NCI-H82 treated with DMSO at 0.1 percent for 48 hours (cell line): Measurements from ENCODE around the gene CENPN.

Source experiments
- DNase-seq: peaks from one replicate; lab custom pipeline; 2025; ENCODE audit not compliant: unreplicated experiment; lab: John Stamatoyannopoulos, UW

Gene CENPN, protein sequence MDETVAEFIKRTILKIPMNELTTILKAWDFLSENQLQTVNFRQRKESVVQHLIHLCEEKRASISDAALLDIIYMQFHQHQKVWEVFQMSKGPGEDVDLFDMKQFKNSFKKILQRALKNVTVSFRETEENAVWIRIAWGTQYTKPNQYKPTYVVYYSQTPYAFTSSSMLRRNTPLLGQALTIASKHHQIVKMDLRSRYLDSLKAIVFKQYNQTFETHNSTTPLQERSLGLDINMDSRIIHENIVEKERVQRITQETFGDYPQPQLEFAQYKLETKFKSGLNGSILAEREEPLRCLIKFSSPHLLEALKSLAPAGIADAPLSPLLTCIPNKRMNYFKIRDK

GRCh38 chr16:81006813-81007695 is at the start of gene CENPN, which contains the start of gene CMC2:
Gene CENPN, plus strand, starts transcription at chr16:81007214. Its CDS starts 4,726 bp downstream, at chr16:81011940.
Gene CMC2, minus strand, starts transcription at chr16:81006885. Its CDS starts 9,491 bp downstream, at chr16:80997394.
- peak; percentile 84 for DNase-seq

DNA sequence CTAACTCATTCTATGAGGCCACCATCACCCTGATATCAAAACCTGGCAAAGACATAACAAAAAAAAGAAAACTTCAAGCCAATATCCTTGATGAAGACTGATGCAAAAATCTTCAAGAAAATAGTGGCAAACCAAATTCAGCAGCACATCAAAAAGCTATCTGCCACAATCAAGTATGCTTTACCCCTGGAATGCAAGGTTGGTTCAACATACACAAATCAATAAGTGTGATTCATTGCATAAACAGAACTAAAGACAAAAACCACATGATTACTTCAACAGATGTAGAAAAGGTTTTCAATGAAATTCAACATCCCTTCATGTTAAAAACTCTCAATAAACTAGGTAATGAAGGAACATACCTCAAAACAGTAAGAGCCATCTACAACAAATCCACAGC is 48.7 kb upstream of the CENPN start:
- no peak for DNase-seq

DNA sequence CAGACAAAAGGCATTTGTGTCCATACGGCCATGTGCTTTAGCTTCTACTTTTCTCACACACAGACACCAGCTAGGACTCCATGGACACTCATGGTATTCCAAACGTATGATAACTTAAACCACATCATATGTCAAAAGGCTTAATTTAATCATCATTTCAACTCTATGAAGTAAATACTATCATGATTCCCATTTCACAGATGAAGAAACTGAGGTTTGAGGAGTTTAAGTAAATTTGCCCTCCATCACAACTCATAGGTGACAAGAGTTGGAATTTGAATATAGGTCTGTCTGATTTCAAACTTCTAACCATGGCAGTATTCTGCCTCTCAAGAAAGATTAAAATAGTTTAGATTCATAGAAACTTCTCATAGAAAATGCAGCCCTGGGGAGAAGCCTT is 44.1 kb upstream of the CENPN start:
- no peak for DNase-seq

DNA sequence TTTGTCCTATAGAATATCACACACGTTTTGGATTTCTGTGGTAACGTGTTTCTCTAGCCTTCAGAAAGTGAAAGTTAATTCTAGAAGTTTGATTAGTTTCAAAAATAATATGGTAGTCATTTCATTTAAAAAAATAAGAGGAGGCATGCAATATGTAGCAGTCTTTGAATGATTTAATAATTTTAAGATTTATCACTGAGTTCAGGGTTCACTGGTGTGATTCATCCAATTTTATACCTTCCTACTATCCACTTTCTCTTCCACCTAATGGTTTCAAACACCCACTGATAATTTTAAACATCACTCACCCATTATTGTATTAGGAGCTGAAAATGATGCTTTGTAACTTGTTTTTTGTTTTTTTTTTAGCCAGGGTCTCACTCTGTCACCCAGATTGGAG is 42.7 kb upstream of the CENPN start:
- no peak for DNase-seq

- no peak for DNase-seq
Observed at GRCh38 chr16:80966617-80967016, 40.4 kb upstream of the CENPN start.

DNA sequence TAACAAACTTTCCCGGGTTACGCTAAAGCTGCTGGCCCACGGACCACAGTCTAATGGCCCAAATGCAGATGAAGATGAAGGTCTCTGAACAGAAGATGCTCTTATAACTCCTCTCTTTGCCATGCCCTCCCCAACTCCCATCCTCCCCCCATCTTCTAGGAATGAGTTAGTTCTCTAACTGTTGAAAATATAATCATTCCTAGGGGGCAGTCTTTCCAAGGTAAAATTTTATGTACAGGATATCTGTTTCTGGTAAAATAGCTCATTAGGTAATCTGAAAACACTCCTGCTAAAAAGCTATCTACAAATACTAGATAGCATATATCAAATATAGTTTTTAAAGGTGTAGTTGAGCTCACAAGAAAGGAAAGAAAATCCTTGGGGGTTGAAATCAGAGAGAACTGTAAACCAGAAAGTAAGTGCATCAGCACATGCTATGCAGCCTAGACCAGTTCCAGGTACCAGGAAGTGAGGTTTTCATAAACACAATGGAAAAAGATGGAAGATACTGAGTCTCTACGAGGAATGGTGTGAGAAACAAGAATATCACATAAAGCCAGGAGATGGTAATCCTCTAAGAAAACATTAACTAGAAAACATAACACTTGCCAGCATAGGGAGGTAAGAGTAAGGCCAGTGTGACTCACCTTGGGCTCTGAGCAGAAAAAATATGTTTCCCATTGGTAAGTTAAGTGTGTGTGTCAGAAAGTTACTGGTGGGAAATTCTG is 38.5 kb upstream of the CENPN start:
- DNase-seq, result no peak

GRCh38 chr16:80969114-80969484 is 37.9 kb upstream of the CENPN start:
- no peak for DNase-seq

DNA sequence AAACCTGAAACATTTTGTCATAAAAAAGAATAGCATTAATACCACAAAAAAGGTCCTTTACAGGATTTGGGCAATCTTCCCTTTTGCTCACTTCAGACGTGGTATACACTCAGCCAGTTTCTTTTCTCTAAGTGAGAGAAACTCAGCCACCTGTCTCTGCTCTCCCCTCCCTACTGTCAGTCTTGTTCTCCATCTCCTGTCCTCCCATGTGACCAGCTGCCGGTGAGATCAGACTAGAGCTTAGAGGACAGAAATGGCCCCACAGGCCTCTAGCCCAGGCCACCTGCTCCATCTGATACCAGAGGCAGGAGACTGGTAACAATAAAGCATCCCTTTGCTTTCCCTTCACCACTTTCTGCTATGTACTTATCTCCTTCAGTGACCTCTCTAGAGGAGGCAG is 35.2 kb upstream of the CENPN start:
- DNase-seq, result no peak

GRCh38 chr16:80972611-80973010 is 34.4 kb upstream of the CENPN start:
- no peak for DNase-seq

DNA sequence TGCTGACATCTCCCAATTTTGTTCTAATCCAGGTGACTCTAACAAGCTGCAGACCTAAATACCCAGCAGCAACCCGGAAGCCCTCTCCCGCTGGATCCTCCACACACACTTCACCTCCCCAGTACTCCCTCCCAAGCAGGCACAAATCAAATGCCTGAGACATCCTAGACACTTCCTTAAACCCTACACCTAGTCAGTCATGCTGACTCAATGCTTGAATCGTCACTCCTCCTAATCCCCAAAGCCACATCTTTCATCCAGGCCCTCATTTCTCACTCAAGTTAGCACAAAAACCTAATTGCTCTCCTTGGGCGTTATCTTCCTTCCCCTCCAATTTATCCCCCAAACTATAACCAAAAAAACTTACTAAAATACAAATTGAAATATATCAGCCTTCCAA is 33.0 kb upstream of the CENPN start:
- DNase-seq, result no peak

GRCh38 chr16:80974649-80975376 is 32.2 kb upstream of the CENPN start:
- DNase-seq, result no peak

DNA sequence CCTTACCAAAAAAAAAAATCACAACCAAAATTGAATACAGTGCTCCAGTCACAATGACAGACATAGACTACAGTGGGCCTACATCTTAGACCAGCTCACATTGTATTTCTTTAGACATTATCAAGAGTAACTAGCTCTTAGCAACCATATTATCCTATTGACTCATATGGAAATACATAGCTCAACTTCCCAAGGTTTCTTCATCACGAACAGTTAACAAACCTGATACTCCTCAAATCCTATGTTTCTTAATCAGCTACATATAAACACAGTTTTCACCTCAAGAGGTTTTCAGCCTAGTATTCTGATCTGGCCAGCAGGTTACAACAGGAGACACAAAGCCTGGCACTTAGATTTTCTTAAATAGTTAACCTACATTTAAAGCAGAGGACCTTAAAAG is 30.1 kb upstream of the CENPN start:
- DNase-seq, result no peak

- DNase-seq, result no peak
Observed at GRCh38 chr16:80981103-80981502, 25.9 kb upstream of the CENPN start.

DNA sequence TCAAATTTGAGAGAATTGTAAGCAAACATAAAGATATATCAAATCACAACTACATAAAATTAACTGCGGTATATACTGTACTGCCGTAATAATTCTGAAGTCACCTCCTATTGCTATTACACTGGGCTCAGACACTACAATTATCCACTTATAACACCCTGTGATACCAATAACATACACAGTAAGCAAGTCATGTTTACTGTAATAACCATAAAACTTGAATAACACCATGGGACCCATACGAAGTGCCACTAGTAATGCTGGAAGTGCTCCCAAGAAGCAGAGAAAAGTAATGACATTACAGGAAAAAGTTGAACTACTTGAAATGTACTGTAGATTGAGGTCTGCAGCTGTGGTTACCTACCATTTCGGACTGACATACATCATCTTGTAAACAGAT is 24.4 kb upstream of the CENPN start:
- DNase-seq, result no peak

DNA sequence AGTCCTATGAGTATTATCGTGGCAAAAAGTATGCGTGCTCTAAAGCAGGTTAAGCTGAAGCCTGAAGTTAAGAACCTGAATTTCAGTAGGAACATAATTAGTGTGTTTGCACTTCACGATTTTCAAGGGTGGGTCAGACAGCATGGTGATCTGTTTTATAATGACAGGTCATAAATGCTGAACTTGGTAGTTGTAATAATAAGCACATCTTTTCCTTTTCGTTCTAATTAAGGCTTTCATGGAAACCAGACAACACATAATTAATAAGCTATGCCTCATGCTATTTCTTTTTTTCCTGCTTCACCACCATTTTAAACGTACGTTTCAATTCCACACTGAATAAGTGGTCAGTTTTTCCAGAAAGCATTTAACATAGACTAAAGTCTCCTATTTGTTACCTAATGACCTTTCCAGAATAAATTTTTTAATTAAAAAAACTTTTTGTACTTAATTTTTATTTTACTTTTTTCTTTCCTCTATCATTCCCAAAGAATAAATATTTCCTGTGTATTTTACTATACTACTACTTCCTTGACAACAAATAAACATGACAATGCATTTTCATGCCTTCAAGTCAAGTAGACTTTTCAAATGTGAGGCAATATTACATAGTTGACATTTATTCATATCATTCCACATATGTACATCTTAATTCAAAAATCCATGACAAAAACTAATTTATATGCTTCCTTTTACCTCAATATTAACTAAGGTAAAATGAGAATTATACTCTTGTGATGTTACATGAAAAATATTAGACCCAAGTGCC is 22.7 kb upstream of the CENPN start:
- DNase-seq, result no peak

DNA sequence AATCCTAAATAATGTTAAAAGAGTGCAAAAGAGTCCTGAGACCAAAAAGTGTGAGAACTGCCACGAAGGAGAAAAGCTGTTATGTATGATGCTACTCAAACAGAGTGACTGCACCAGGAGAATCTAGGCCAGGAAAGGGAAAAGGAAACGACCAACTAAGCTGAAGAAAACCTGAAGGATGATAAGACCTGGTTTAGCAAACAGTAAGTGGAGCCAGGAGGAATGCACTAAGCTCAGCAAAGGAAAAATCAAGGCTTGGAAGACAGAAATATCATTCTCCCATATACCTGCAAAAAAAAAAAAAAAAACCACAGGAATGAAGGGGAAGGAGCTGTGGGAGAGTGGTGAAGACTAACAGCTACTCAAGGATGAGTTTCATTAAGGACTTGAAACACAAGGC is 21.4 kb upstream of the CENPN start:
- no peak for DNase-seq

DNA sequence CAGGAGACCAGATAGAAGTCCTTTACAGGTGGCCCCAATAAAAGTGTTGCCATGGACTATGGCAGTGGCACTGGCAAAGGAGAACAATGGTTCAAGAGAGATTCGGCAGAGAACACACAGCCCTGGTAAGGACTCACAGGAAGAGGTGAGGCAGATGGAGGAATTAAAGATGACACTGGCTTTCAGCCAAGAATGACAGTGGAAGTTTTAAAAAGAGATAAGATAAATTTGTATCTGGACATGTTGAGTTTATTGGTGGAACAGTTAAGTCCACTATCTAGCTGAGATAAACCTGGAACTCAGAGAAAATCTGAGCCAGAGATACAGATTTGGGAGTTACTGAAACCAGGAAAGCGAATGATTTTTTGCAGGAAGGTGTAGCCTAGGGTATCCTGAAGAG is 20.5 kb upstream of the CENPN start:
- DNase-seq, result no peak

- no peak for DNase-seq
Observed at GRCh38 chr16:80988756-80989155, 18.3 kb upstream of the CENPN start.

DNA sequence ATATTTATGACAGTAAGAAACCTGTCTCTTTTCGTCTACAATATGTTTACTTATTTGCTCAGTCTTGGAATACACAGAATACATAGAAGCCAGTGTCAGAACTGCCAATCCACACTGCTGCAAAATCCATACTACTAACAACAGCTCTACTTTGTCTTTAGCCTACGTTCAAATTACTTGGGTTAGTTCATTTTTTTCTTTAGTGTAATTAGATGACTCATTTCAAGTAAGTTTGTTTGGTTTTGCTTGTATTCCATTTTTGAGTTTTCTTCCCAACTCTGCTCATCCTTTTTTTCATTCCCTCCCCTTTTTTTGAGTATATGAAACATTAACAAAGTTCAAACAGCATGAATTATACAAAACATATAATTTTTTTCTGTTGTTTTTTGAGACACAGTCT is 17.2 kb upstream of the CENPN start:
- no peak for DNase-seq

DNA sequence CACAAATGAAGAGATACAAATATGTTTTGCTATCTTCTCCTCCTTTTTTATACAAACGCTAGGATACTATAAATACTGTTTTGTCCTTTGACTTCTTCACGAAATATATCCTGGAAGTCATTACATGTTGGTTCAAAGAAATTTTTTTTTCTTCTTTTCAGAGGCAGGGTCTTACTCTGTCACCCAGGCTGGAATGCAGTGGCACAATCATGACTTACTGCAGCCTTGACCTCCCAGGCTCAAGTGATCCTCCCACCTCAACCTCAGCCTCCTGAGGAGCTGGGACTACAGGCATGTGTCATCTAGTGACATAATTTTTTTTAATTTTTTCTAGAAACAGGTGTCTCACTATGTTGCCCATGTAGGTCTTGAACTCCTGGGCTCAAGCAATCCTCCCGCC is 16.4 kb upstream of the CENPN start:
- DNase-seq, result no peak
